ENCODE data around the gene STK39.

DNA sequence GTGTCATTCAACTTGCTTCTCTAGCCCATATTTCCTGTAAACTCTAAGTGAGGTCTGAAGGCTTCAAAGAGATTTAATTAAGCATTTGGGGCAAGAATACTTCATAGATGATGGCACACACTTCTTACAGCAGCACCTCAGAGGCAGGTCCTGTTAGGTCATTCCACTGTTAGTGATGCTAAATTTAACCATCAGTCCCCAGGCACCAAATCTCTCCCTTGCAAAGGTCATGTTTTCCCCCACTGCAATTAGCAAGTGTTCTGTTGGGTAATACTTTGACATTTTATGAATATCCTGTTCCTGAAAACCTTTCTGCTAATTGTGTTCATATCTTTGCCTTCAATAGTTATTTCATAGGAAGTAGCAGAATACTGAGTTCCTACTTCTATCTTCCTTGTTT lies 117.0 kb downstream of the STK39 start:
- TF ChIP-seq, protein P1, sequence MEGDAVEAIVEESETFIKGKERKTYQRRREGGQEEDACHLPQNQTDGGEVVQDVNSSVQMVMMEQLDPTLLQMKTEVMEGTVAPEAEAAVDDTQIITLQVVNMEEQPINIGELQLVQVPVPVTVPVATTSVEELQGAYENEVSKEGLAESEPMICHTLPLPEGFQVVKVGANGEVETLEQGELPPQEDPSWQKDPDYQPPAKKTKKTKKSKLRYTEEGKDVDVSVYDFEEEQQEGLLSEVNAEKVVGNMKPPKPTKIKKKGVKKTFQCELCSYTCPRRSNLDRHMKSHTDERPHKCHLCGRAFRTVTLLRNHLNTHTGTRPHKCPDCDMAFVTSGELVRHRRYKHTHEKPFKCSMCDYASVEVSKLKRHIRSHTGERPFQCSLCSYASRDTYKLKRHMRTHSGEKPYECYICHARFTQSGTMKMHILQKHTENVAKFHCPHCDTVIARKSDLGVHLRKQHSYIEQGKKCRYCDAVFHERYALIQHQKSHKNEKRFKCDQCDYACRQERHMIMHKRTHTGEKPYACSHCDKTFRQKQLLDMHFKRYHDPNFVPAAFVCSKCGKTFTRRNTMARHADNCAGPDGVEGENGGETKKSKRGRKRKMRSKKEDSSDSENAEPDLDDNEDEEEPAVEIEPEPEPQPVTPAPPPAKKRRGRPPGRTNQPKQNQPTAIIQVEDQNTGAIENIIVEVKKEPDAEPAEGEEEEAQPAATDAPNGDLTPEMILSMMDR (conservative IDR thresholded peaks at IDR 0.05; ENCODE audit: low read depth, low read length), result no peak
- TF ChIP-seq EZH2 (IDR thresholded peaks at IDR 0.05; ENCODE audit: borderline replicate concordance, low read depth, low read length, poor library complexity, severe bottlenecking), result no peak

Data from A673 (cell line).